Neural cell (in vitro differentiated cells): Measurements from ENCODE around the gene TBL1X. TPM values are rescaled to one million over a fixed set of nuclear protein-coding genes. Genes with fewer than 3 reads are reported as not detected.

Source experiments
- H2AFZ ChIP-seq: fragments of 200-600, 300-800 bp; sonication (generic), shearing (Covaris generic); 2 replicates; pipeline ENCODE4 v1.6.0; 2014; ENCODE audit warnings: low read depth, mild to moderate bottlenecking, antibody characterized with exemption, low read length, moderate library complexity
- H3F3A ChIP-seq: fragments of 200-600 bp; shearing (Covaris generic); 2 replicates; pipeline ENCODE4 v1.6.1; 2016; ENCODE audit warnings: mild to moderate bottlenecking, moderate library complexity, mixed read lengths, antibody characterized with exemption, low read length; ENCODE audit not compliant: insufficient read depth, poor library complexity, severe bottlenecking
- H3K27ac ChIP-seq: fragments of 200-600, 300-800 bp; sonication (generic), shearing (Covaris generic); 2 replicates; pipeline ENCODE4 v1.5.1; 2014; ENCODE audit warnings: mild to moderate bottlenecking, low read length, moderate library complexity
- H3K27me3 ChIP-seq: fragments of 300-800, 200-600 bp; sonication (generic), shearing (Covaris generic); 2 replicates; pipeline ENCODE4 v1.6.0; 2014; ENCODE audit warnings: mild to moderate bottlenecking, low read depth, low read length, moderate library complexity; ENCODE audit not compliant: insufficient read depth
- H3K36me3 ChIP-seq: fragments of 300-800, 200-600 bp; sonication (generic), shearing (Covaris generic); 2 replicates; pipeline ENCODE4 v1.5.1; 2014; ENCODE audit warnings: mild to moderate bottlenecking, antibody characterized with exemption, low read length, moderate library complexity; ENCODE audit not compliant: insufficient read depth
- H3K4me2 ChIP-seq: fragments of 300-800, 200-600 bp; sonication (generic), shearing (Covaris generic); 2 replicates; pipeline ENCODE4 v1.6.0; 2014; ENCODE audit warnings: mild to moderate bottlenecking, low read length
- H3K4me3 ChIP-seq: fragments of 300-800, 200-600 bp; sonication (generic), shearing (Covaris generic); 2 replicates; pipeline ENCODE4 v1.5.1; 2014; ENCODE audit warnings: mild to moderate bottlenecking, low read length, moderate library complexity
- H3K79me2 ChIP-seq: fragments of 200-600 bp; shearing (Covaris generic); replicated peaks from 2 replicates; pipeline ENCODE4 v1.6.0; 2014; ENCODE audit warnings: mild to moderate bottlenecking, low read length, moderate library complexity; ENCODE audit not compliant: insufficient read depth
- H3K9ac ChIP-seq: fragments of 300-800, 200-600 bp; sonication (generic), shearing (Covaris generic); 2 replicates; pipeline ENCODE4 v1.6.1; 2016; ENCODE audit warnings: mild to moderate bottlenecking, low read length, mixed read lengths
- H3K9me2 ChIP-seq: fragments of 200-600 bp; shearing (Covaris generic); 2 replicates; pipeline ENCODE4 v1.6.1; 2016; ENCODE audit warnings: mild to moderate bottlenecking, low read length, mixed read lengths; ENCODE audit not compliant: insufficient read depth
- H3K9me3 ChIP-seq: fragments of 200-600, 300-800 bp; sonication (generic), shearing (Covaris generic); 2 replicates; pipeline ENCODE4 v1.6.1; 2016; ENCODE audit warnings: mild to moderate bottlenecking, mixed run types, low read length, moderate library complexity, mixed read lengths
- H4K20me1 ChIP-seq: fragments of 200-600 bp; shearing (Covaris generic); 2 replicates; pipeline ENCODE4 v1.6.1; 2016; ENCODE audit warnings: mild to moderate bottlenecking, mixed run types; ENCODE audit not compliant: insufficient read depth
- CTCF ChIP-seq: fragments of 450-650 bp; IDR thresholded peaks from 2 replicates; pipeline ENCODE4 v1.5.1; 2014; ENCODE audit warnings: antibody characterized with exemption, mild to moderate bottlenecking, moderate library complexity; ENCODE audit not compliant: poor library complexity, severe bottlenecking
- EP300 ChIP-seq: fragments of 450-650 bp; conservative IDR thresholded peaks from 2 replicates; pipeline ENCODE4 v1.6.1; 2014; ENCODE audit warnings: antibody characterized with exemption, mild to moderate bottlenecking, moderate library complexity; ENCODE audit not compliant: poor library complexity, severe bottlenecking
- EZH2 ChIP-seq: fragments of 200-600, 300-800 bp; shearing (Covaris generic), sonication (generic); IDR thresholded peaks from 2 replicates; pipeline ENCODE4 v1.6.1; 2014; ENCODE audit warnings: antibody characterized with exemption, low read length, borderline replicate concordance, mild to moderate bottlenecking; ENCODE audit not compliant: insufficient read depth, poor library complexity, severe bottlenecking
- MXI1 ChIP-seq: fragments of 450-650 bp; conservative IDR thresholded peaks from 2 replicates; pipeline ENCODE4 v1.6.1; 2014; ENCODE audit warnings: antibody characterized with exemption, mild to moderate bottlenecking; ENCODE audit not compliant: poor library complexity, severe bottlenecking
- POLR2AphosphoS5 ChIP-seq: IDR thresholded peaks from 2 replicates; pipeline ENCODE4 v1.6.1; 2012
- RAD21 ChIP-seq: fragments of 450-650 bp; conservative IDR thresholded peaks from 2 replicates; pipeline ENCODE4 v1.6.1; 2014; ENCODE audit warnings: antibody characterized with exemption, mild to moderate bottlenecking, moderate library complexity
- REST ChIP-seq: IDR thresholded peaks from 2 replicates; pipeline ENCODE4 v1.6.1; 2012; ENCODE audit warnings: borderline replicate concordance
- SMC3 ChIP-seq: fragments of 450-650 bp; conservative IDR thresholded peaks from 2 replicates; pipeline ENCODE4 v1.6.1; 2014; ENCODE audit warnings: antibody characterized with exemption, mild to moderate bottlenecking, moderate library complexity; ENCODE audit not compliant: poor library complexity
- TAF1 ChIP-seq: IDR thresholded peaks from 2 replicates; pipeline ENCODE4 v1.6.1; 2012; ENCODE audit warnings: low read depth
- polyA plus RNA-seq: library from polyadenylated mRNA; depleted of rRNA; stranded (reverse); fragments of >200 nt; gene quantifications from 2 replicates; pipeline ENCODE4 v1.2.3, GENCODE V29; 2014

TBL1X gene
- polyA plus RNA-seq, 1 donor from 2014 or later: 2.2 TPM

GRCh38 chrX:9587642-9588041 lies 122.8 kb downstream of the TBL1X start:
- Histone ChIP-seq H3K4me3 (no peak overlapping the region), H3K9me3 (no peaks in the 10 kb centered on the region), H2AFZ (no peak overlapping the region), H3K79me2 (no peaks in the 10 kb centered on the region), H3K9ac (no peak overlapping the region), H3K27ac (no peak overlapping the region), H3K9me2 (no peaks in the 10 kb centered on the region), H3F3A (no peaks in the 10 kb centered on the region), H3K4me2 (no peak overlapping the region), H4K20me1 (no peaks in the 10 kb centered on the region), H3K27me3 (no peaks in the 10 kb centered on the region), H3K36me3 (no peaks in the 10 kb centered on the region)
- no peak for TF ChIP-seq REST
- no peak for TF ChIP-seq RAD21
- TF ChIP-seq MXI1: no peak

- H3K9ac ChIP-seq: no peak overlapping the region
- no peaks in the 10 kb centered on the region for H3K27me3 ChIP-seq
- no peaks in the 10 kb centered on the region for H3K79me2 ChIP-seq
Measured at GRCh38 chrX:9591496-9591895, 126.6 kb downstream of the TBL1X start.

More at GRCh38 chrX:9591496-9591895, 126.6 kb downstream of the TBL1X start:
- Histone ChIP-seq H3K9me2 (no peaks in the 10 kb centered on the region), H4K20me1 (no peaks in the 10 kb centered on the region), H3K9me3 (no peaks in the 10 kb centered on the region), H3K36me3 (no peaks in the 10 kb centered on the region), H3K4me2 (no peak overlapping the region), H3K4me3 (no peak overlapping the region), H3K27ac (no peak overlapping the region), H2AFZ (no peak overlapping the region), H3F3A (no peaks in the 10 kb centered on the region)
- TF ChIP-seq CTCF: no peak
- TF ChIP-seq TAF1: no peak
- TF ChIP-seq EZH2: no peak
- TF ChIP-seq RAD21: no peak
- TF ChIP-seq MXI1: no peak
- no peak for TF ChIP-seq SMC3
- TF ChIP-seq EP300: no peak
- no peak for TF ChIP-seq REST
- TF ChIP-seq POLR2AphosphoS5: no peak
